NCI-H2196 treated with DMSO at 0.1 percent for 48 hours (cell line): ENCODE measurements around the gene IL22RA2.
"Not testable (repeated sequence)": the region's sequence is repeated elsewhere in the genome, so short reads cannot be mapped to it uniquely, and the experiment has no call there.

Source experiments
- DNase-seq: peaks from one replicate; lab custom pipeline; 2025; ENCODE audit not compliant: unreplicated experiment; lab: John Stamatoyannopoulos, UW

IL22RA2 gene

GRCh38 chr6:137173501-137173900 lies at the start of gene IL22RA2:
Gene IL22RA2 (minus strand): TSS chr6:137173644. CDS start chr6:137161749, 11,895 bp downstream.
- no peak for DNase-seq

- DNase-seq, result no peak
These were observed 48.9 kb upstream of the IL22RA2 start for GRCh38 chr6:137222381-137222780.

- no peak for DNase-seq
These were observed 46.3 kb upstream of the IL22RA2 start for GRCh38 chr6:137219664-137220252.

- peak; percentile 83 for DNase-seq
These were observed 45.6 kb upstream of the IL22RA2 start, which contains the start of gene IFNGR1 for GRCh38 chr6:137218917-137219663. Gene IFNGR1 (minus strand): TSS chr6:137219385. CDS start chr6:137219327, 58 bp downstream.

- DNase-seq, result no peak
These were observed 45.1 kb upstream of the IL22RA2 start for GRCh38 chr6:137218473-137218916.

- no peak for DNase-seq
These were observed 44.5 kb upstream of the IL22RA2 start for GRCh38 chr6:137217801-137218472.

GRCh38 chr6:137216875-137217553 lies 43.6 kb upstream of the IL22RA2 start:
- peak; percentile 15 for DNase-seq

- no peak for DNase-seq
These were observed 42.7 kb upstream of the IL22RA2 start for GRCh38 chr6:137216106-137216505.

GRCh38 chr6:137215630-137216029 lies 42.2 kb upstream of the IL22RA2 start:
- DNase-seq, result not testable (repeated sequence)

GRCh38 chr6:137214931-137215330 lies 41.5 kb upstream of the IL22RA2 start:
- no peak for DNase-seq

- no peak for DNase-seq
These were observed 40.4 kb upstream of the IL22RA2 start for GRCh38 chr6:137213813-137214212.

- no peak for DNase-seq
These were observed 39.9 kb upstream of the IL22RA2 start for GRCh38 chr6:137213331-137213740.

- no peak for DNase-seq
These were observed 38.5 kb upstream of the IL22RA2 start for GRCh38 chr6:137211910-137212309.

GRCh38 chr6:137210903-137211302 lies 37.5 kb upstream of the IL22RA2 start:
- DNase-seq, result no peak

GRCh38 chr6:137208279-137208678 lies 34.8 kb upstream of the IL22RA2 start:
- DNase-seq, result no peak

GRCh38 chr6:137207457-137207856 lies 34.0 kb upstream of the IL22RA2 start:
- not testable (repeated sequence) for DNase-seq

- no peak for DNase-seq
These were observed 33.1 kb upstream of the IL22RA2 start for GRCh38 chr6:137206577-137206976.

GRCh38 chr6:137203256-137203655 lies 29.8 kb upstream of the IL22RA2 start:
- no peak for DNase-seq

GRCh38 chr6:137202078-137202477 lies 28.6 kb upstream of the IL22RA2 start:
- DNase-seq, result no peak

- DNase-seq, result no peak
These were observed 27.6 kb upstream of the IL22RA2 start for GRCh38 chr6:137201006-137201405.

- DNase-seq, result no peak
These were observed 26.8 kb upstream of the IL22RA2 start for GRCh38 chr6:137200288-137200687.
